Ishikawa (cell line): Measurements from ENCODE around the gene MFRP.

Experiments
- CEBPB ChIP-seq: IDR thresholded peaks from 2 replicates; pipeline ENCODE4 v1.6.1; 2012
- CREB1 ChIP-seq: IDR thresholded peaks from 2 replicates; pipeline ENCODE4 v1.6.1; 2012; ENCODE audit warnings: low read depth
- EGR1 ChIP-seq: IDR thresholded peaks from 2 replicates; pipeline ENCODE4 v1.6.1; 2012
- EP300 ChIP-seq: IDR thresholded peaks from 2 replicates; pipeline ENCODE4 v1.6.1; 2012; ENCODE audit warnings: borderline replicate concordance
- FOXM1 ChIP-seq: IDR thresholded peaks from 2 replicates; pipeline ENCODE4 v1.6.1; 2012; ENCODE audit warnings: low read depth, borderline replicate concordance
- MAX ChIP-seq: IDR thresholded peaks from 2 replicates; pipeline ENCODE4 v1.6.1; 2012
- NFIC ChIP-seq: IDR thresholded peaks from 2 replicates; pipeline ENCODE4 v1.6.1; 2012
- RAD21 ChIP-seq: IDR thresholded peaks from 2 replicates; pipeline ENCODE4 v1.6.1; 2012; ENCODE audit warnings: low read depth
- TAF1 ChIP-seq: IDR thresholded peaks from 2 replicates; pipeline ENCODE4 v1.6.1; 2012; ENCODE audit warnings: low read depth, mild to moderate bottlenecking
- TCF12 ChIP-seq: IDR thresholded peaks from 2 replicates; pipeline ENCODE4 v1.6.1; 2012; ENCODE audit warnings: low read depth
- TEAD4 ChIP-seq: IDR thresholded peaks from 2 replicates; pipeline ENCODE4 v1.6.1; 2012
- YY1 ChIP-seq: IDR thresholded peaks from 2 replicates; pipeline ENCODE4 v1.6.1; 2012; ENCODE audit warnings: low read depth
- ZBTB7A ChIP-seq: IDR thresholded peaks from 2 replicates; pipeline ENCODE4 v1.6.1; 2012; ENCODE audit warnings: low read depth
- TF ChIP-seq, protein P1 (sequence below): IDR thresholded peaks from 2 replicates; pipeline ENCODE4 v1.6.1; 2012
- TF ChIP-seq, protein P2 (sequence below): IDR thresholded peaks from 2 replicates; pipeline ENCODE4 v1.6.1; 2012; ENCODE audit warnings: low read depth, mild to moderate bottlenecking

The MFRP gene

GRCh38 chr11:119380827-119381180, 34.3 kb upstream of the MFRP start:
- no peak for TF ChIP-seq EGR1
- no peak for TF ChIP-seq RAD21
- TF ChIP-seq ZBTB7A, result no peak
- TF ChIP-seq TEAD4, result no peak

DNA sequence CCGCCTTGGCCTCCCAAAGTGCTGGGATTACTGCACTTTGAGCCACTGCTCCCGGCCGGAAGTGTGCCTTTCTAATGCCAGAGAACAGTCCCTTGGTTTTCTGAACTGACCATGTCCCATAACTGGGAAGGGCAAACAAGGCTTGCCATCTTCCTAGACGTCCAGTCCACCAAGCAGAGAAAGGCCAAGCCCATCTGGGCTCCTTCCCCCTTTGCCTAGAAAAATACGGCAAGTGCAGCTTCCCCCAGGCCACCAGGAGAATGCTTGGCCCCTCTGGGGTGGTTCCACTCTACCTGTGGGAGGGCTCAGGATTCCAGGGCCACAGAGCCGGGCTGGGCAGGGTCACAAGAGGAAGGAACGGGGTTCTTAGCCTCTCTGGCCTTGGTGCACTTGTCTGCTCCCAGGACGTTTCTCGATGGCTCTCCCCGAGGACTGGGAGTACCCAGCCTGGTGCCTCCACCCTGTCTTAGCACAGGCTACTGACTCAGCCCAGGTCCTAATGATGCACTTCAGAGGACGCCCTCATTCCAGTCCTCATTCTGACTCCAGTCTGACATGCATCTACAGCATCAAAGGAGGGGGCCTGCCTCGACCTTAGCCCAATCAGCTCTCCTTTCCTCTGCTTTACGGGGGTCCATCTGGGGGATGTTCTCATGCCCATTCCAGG, 33.8 kb upstream of the MFRP start:
- TF ChIP-seq TEAD4 (no peak), MAX (no peak), EGR1 (no peak), RAD21 (no peak), EP300 (no peak), FOXM1 (no peak), CEBPB (no peak), ZBTB7A (no peak), TCF12 (no peak)
- TF ChIP-seq, protein P1, sequence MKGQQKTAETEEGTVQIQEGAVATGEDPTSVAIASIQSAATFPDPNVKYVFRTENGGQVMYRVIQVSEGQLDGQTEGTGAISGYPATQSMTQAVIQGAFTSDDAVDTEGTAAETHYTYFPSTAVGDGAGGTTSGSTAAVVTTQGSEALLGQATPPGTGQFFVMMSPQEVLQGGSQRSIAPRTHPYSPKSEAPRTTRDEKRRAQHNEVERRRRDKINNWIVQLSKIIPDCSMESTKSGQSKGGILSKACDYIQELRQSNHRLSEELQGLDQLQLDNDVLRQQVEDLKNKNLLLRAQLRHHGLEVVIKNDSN, result no peak

- TF ChIP-seq CREB1, result no peak
- TF ChIP-seq ZBTB7A, result no peak
- TF ChIP-seq, protein P2, sequence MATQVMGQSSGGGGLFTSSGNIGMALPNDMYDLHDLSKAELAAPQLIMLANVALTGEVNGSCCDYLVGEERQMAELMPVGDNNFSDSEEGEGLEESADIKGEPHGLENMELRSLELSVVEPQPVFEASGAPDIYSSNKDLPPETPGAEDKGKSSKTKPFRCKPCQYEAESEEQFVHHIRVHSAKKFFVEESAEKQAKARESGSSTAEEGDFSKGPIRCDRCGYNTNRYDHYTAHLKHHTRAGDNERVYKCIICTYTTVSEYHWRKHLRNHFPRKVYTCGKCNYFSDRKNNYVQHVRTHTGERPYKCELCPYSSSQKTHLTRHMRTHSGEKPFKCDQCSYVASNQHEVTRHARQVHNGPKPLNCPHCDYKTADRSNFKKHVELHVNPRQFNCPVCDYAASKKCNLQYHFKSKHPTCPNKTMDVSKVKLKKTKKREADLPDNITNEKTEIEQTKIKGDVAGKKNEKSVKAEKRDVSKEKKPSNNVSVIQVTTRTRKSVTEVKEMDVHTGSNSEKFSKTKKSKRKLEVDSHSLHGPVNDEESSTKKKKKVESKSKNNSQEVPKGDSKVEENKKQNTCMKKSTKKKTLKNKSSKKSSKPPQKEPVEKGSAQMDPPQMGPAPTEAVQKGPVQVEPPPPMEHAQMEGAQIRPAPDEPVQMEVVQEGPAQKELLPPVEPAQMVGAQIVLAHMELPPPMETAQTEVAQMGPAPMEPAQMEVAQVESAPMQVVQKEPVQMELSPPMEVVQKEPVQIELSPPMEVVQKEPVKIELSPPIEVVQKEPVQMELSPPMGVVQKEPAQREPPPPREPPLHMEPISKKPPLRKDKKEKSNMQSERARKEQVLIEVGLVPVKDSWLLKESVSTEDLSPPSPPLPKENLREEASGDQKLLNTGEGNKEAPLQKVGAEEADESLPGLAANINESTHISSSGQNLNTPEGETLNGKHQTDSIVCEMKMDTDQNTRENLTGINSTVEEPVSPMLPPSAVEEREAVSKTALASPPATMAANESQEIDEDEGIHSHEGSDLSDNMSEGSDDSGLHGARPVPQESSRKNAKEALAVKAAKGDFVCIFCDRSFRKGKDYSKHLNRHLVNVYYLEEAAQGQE, result no peak
- no peak for TF ChIP-seq FOXM1
- no peak for TF ChIP-seq EP300
- TF ChIP-seq TEAD4, result no peak
- TF ChIP-seq NFIC, result no peak
- no peak for TF ChIP-seq CEBPB
- TF ChIP-seq RAD21, result no peak
- TF ChIP-seq MAX, result no peak
- TF ChIP-seq YY1, result no peak
- TF ChIP-seq, protein P1, result no peak
- no peak for TF ChIP-seq TAF1
- TF ChIP-seq TCF12, result no peak
- TF ChIP-seq EGR1, result no peak
Observed at GRCh38 chr11:119378851-119379465, 32.5 kb upstream of the MFRP start.

DNA sequence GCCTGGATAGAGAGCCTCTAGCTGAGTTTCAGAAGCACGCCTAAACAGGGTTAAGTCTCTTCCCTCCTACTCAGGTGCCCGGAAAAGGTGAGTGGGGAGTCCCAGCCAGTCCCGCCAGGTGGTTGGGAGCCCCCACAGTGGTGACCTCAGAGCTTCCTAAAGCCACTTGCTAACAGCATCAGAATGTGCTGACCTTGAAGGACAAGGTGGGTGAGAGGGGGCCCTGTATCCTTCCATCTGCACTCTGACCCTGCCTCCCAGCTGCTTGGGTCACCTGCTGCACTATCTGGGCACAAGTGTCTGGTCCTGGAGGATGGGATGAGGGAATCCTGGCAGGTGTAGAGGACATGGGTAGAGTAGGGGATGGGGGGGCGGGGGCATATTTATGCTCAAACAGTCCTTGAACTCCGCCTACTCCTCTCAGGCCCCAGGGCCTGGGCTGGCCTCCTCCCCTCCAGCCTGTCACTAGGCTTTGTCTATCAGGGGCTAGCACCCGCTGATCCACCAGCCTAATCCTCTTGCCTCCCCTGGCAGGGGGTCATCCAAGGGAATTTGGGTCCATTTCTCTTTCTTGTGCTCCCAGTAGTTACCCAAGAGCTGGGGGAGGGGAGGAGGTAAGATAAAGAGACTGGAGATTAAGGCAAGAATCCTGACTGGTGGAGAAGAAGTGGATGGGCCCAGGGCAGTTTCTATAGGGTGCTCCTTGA, 31.6 kb upstream of the MFRP start:
- TF ChIP-seq NFIC, result no peak
- no peak for TF ChIP-seq RAD21

- TF ChIP-seq, protein P1, result no peak
Observed at GRCh38 chr11:119377112-119377901, 30.8 kb upstream of the MFRP start.

DNA sequence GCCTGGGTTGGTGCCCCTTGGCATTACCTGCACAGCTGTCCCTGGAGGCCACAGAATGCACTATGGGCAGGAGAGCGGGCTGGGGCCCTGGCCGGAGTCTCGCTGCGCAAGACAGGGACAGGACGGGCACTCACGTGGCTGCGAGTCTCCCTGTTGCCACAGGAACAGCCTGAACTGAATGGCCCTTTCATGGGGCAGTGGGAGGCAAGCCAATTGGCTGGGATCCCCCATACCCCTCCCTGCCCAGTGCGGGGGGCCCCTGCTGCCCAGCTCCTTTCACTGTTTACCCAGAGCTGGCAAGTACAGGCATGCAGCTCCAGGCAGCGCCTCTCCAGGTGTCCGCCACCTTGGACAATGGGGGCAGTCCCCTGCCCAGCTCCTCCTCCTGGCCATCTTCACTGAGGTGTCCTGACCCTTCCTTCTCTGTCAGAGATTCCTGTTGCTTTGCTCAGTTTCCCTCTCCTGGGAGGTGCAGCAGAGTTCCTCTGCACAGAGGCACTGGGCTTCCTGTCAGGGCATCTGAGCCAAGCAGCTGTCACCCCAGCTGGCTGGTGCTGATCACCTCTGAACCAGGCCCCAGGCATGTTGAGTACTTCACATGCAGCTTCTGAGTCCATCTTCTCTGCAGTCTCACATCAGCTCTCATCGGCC, 29.8 kb upstream of the MFRP start:
- no peak for TF ChIP-seq YY1
